GM12878 (cell line): ENCODE measurements around the gene CLINT1.

ENCODE experiments used
- ATF3 ChIP-seq: IDR thresholded peaks from 2 replicates; pipeline ENCODE4 v1.6.1; 2011; ENCODE audit warnings: low read depth, mild to moderate bottlenecking, low read length, moderate library complexity, borderline replicate concordance; ENCODE audit errors: extremely low read depth
- BHLHE40 ChIP-seq, 2 experiments: fragments of 450-650 bp in 1 of 2; IDR thresholded peaks; 2 replicates each; pipeline ENCODE4 v1.6.1; 2011 to 2017; ENCODE audit warnings: low read depth in 2 of 2, borderline replicate concordance in 1 of 2, improper control_type of control experiment in 1 of 2, low read length in 1 of 2, mild to moderate bottlenecking in 1 of 2
- CEBPB ChIP-seq, 2 experiments: fragments of 150-350 bp in 1 of 2; IDR thresholded peaks; 2 replicates each; pipeline ENCODE4 v1.6.1; 2012 to 2014; ENCODE audit warnings: low read depth in 2 of 2, low read length in 2 of 2, borderline replicate concordance in 1 of 2, inconsistent platforms in 1 of 2
- CTCF ChIP-seq, 3 experiments: IDR thresholded peaks in 2 of 3; conservative IDR thresholded peaks in 1 of 3; 2 replicates each; pipeline ENCODE4 v1.5.1; 2011; ENCODE audit warnings: low read depth in 3 of 3, low read length in 3 of 3, mild to moderate bottlenecking in 3 of 3, control low read depth in 2 of 3, moderate library complexity in 2 of 3, inconsistent platforms in 1 of 3, mixed read lengths in 1 of 3; ENCODE audit not compliant: control insufficient read depth in 2 of 3, insufficient read depth in 1 of 3; ENCODE audit errors: extremely low read depth in 1 of 3
- EZH2 ChIP-seq: IDR thresholded peaks from 2 replicates; pipeline ENCODE4 v1.6.1; 2012; ENCODE audit warnings: low read depth, mild to moderate bottlenecking, control low read depth, inconsistent platforms, low read length, borderline replicate concordance; ENCODE audit not compliant: control insufficient read depth
- HDAC6 ChIP-seq: fragments of 200-600 bp; sonication (generic); IDR thresholded peaks from one replicate; pipeline ENCODE4 v1.8.0; 2017; ENCODE audit warnings: antibody characterized with exemption; ENCODE audit not compliant: unreplicated experiment
- JUND ChIP-seq: IDR thresholded peaks from 2 replicates; pipeline ENCODE4 v1.6.1; 2012; ENCODE audit warnings: low read depth, mild to moderate bottlenecking, low read length, improper control_type of control experiment, moderate library complexity
- MAX ChIP-seq: IDR thresholded peaks from 2 replicates; pipeline ENCODE4 v1.6.1; 2012; ENCODE audit warnings: low read depth, low read length, improper control_type of control experiment
- POLR2AphosphoS2 ChIP-seq: IDR thresholded peaks from 2 replicates; pipeline ENCODE4 v1.6.1; 2011; ENCODE audit warnings: low read depth, mild to moderate bottlenecking, low read length, improper control_type of control experiment, moderate library complexity
- POU2F2 ChIP-seq: IDR thresholded peaks from 3 replicates; pipeline ENCODE4 v1.6.1; 2011; ENCODE audit warnings: low read depth, mild to moderate bottlenecking, low read length, borderline replicate concordance
- RAD21 ChIP-seq: IDR thresholded peaks from 2 replicates; pipeline ENCODE4 v1.6.1; 2011; ENCODE audit warnings: mild to moderate bottlenecking, low read depth, low read length, moderate library complexity; ENCODE audit not compliant: insufficient read depth
- RBBP5 ChIP-seq: fragments of 200-600 bp; sonication (generic); conservative IDR thresholded peaks from 2 replicates; pipeline ENCODE4 v1.6.1; 2016
- SMARCA5 ChIP-seq: fragments of 450-650 bp; IDR thresholded peaks from 2 replicates; pipeline ENCODE4 v1.6.1; 2017; ENCODE audit warnings: mild to moderate bottlenecking

- no peak for TF ChIP-seq MAX
- TF ChIP-seq CEBPB (IDR thresholded peaks at IDR 0.05; ENCODE audit: borderline replicate concordance in 1 of 2, low read depth in 2 of 2, low read length in 2 of 2): no peak
- TF ChIP-seq EZH2: no peak
- TF ChIP-seq POU2F2: no peak
- 0 out of 2 replicates have a peak, but pooled peaks have one; percentile 9 for TF ChIP-seq JUND
- TF ChIP-seq RBBP5: no peak
- no peak for TF ChIP-seq POLR2AphosphoS2
- no peak for TF ChIP-seq CTCF (IDR thresholded peaks at IDR 0.05 in 2 of 3, conservative IDR thresholded peaks at IDR 0.05 in 1 of 3; ENCODE audit: control insufficient read depth in 2 of 3, extremely low read depth in 1 of 3, insufficient read depth in 1 of 3, low read depth in 3 of 3, low read length in 3 of 3)
- no peak for TF ChIP-seq ATF3
- TF ChIP-seq RAD21: no peak
- TF ChIP-seq BHLHE40 (IDR thresholded peaks at IDR 0.05; ENCODE audit: borderline replicate concordance in 1 of 2, low read depth in 2 of 2, low read length in 1 of 2): peak in 1 of 2 experiments; percentile 17; a peak in 1 of 4 replicates
- TF ChIP-seq HDAC6: no peak
- no peak for TF ChIP-seq SMARCA5
These were observed 974 bp downstream of the CLINT1 start for GRCh38 chr5:157857816-157858526.
